ENCODE data around the gene VWA2. TPM values are rescaled to one million over a fixed set of nuclear protein-coding genes. Genes with fewer than 3 reads are reported as not detected.

The VWA2 gene
- total RNA-seq, 4 donors from 2014 or later: 2.9 to 5.7 (median 4.9) TPM

- Histone ChIP-seq H3K27ac (peak overlapping the region; percentile 6 to 76 (median 38)), H3K4me3 (no peak overlapping the region), H3K36me3 (no peaks in the 10 kb centered on the region), H3K27me3 (peaks cover 0 to 63% (median 0%) of the 10 kb centered on the region in 4 donors), H3K4me1 (peaks cover 5 to 65% (median 25%) of the 10 kb centered on the region in 3 donors), H3K9me3 (no peaks in the 10 kb centered on the region)
- 25 to 28% methylated on average over 3 to 6 of the region's 6 CpGs for WGBS, 2 donors
- TF ChIP-seq CTCF (IDR thresholded peaks at IDR 0.05) (no peak), POLR2A (IDR thresholded peaks at IDR 0.05) (no peak)
- DNase-seq: no peak
- intact Hi-C loops (cut with DNase I): no loop called here
Observed at GRCh38 chr10:114244126-114244525, 5.1 kb downstream of the VWA2 start.

DNA sequence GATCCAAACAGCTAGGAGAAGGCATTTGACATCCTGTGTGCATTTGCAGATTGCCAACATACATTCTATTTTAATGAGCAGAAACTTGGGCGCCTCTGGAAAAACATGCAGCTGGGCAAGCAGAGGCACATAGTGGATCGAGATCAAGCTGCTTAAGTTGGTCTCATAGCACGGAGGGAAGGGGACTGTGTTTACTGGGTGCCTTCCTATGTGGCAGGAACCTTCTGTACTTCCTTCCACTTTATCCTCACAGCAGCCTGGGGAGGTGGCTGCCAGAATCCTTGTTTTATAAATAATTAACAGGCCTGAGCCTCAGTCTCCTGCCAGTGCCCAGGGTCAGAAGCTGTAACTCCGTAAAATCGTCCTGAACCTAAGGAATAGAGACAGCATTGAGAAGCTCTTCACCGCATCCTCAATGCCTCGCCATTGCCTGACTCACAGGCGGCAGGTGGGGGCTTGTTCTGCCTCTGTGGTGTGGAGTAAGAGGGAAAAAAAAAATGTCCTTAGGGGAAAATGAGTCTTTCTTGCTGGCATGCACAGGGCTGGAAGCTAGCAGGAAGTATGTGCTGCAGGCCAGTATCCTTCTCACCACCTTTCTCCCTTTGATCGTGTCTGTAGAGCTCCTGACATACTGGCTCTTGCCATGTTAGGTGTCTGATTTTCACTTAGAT, 6.2 kb downstream of the VWA2 start:
- DNase-seq: no peak
- peak overlapping the region in 2 of 4 donors; percentile 4 to 44 for H3K4me3 ChIP-seq
- H3K27ac ChIP-seq: peak overlapping the region; percentile 6 to 76 (median 64)
- WGBS, 2 donors: 22 to 36% methylated on average over 7 to 9 of the region's 9 CpGs
- H3K9me3 ChIP-seq: no peaks in the 10 kb centered on the region
- H3K27me3 ChIP-seq: peaks cover 0 to 54% (median 0%) of the 10 kb centered on the region in 4 donors
- TF ChIP-seq POLR2A (IDR thresholded peaks at IDR 0.05) (no peak), CTCF (IDR thresholded peaks at IDR 0.05) (no peak)
- no peaks in the 10 kb centered on the region for H3K36me3 ChIP-seq
- peaks cover 0 to 54% (median 19%) of the 10 kb centered on the region in 3 donors for H3K4me1 ChIP-seq
- intact Hi-C loops (cut with DNase I): no loop called here

- H3K4me1 ChIP-seq: peaks cover 0 to 49% (median 19%) of the 10 kb centered on the region in 3 donors
- intact Hi-C loops (cut with DNase I): no loop called here
- 33 to 50% methylated on average over 7 of the region's 7 CpGs for WGBS, 2 donors
- DNase-seq: no peak
- H3K27ac ChIP-seq: peak overlapping the region; percentile 6 to 76 (median 58)
- H3K36me3 ChIP-seq: no peaks in the 10 kb centered on the region
- H3K27me3 ChIP-seq: peaks cover 0 to 38% (median 0%) of the 10 kb centered on the region in 4 donors
- H3K9me3 ChIP-seq: no peaks in the 10 kb centered on the region
- peak overlapping the region in 3 of 4 donors; percentile 5 to 34 (median 26) for H3K4me3 ChIP-seq
- peak in 1 of 4 donors; percentile 9 for TF ChIP-seq POLR2A (IDR thresholded peaks at IDR 0.05)
- TF ChIP-seq CTCF (IDR thresholded peaks at IDR 0.05): no peak
Observed at GRCh38 chr10:114246679-114247305, 7.7 kb downstream of the VWA2 start.

- intact Hi-C loops (cut with DNase I): no loop called here
- H3K4me3 ChIP-seq: no peak overlapping the region
- H3K36me3 ChIP-seq: no peaks in the 10 kb centered on the region
- peaks cover 0 to 23% (median under 1%) of the 10 kb centered on the region in 3 donors for H3K4me1 ChIP-seq
- no peaks in the 10 kb centered on the region for H3K9me3 ChIP-seq
- WGBS, 2 donors: 46 to 59% methylated on average over 5 to 6 of the region's 6 CpGs
- TF ChIP-seq POLR2A (IDR thresholded peaks at IDR 0.05) (no peak), CTCF (IDR thresholded peaks at IDR 0.05) (no peak)
- no peak for DNase-seq
- no peak overlapping the region for H3K27ac ChIP-seq
- peaks cover 0 to 4% (median 0%) of the 10 kb centered on the region in 4 donors for H3K27me3 ChIP-seq
Observed at GRCh38 chr10:114250236-114250635, 11.2 kb downstream of the VWA2 start.

GRCh38 chr10:114250716-114251115, 11.7 kb downstream of the VWA2 start:
- no peak for DNase-seq
- Histone ChIP-seq H3K27ac (no peak overlapping the region), H3K9me3 (no peaks in the 10 kb centered on the region), H3K27me3 (peaks cover 0 to 4% (median 0%) of the 10 kb centered on the region in 4 donors), H3K36me3 (no peaks in the 10 kb centered on the region), H3K4me3 (no peak overlapping the region), H3K4me1 (peaks cover 0 to 18% (median 0%) of the 10 kb centered on the region in 3 donors)
- WGBS, 2 donors: 78 to 89% methylated on average over 1 of the region's 1 CpG
- intact Hi-C loops (cut with DNase I): no loop called here
- TF ChIP-seq POLR2A (IDR thresholded peaks at IDR 0.05) (no peak), CTCF (IDR thresholded peaks at IDR 0.05) (no peak)

All from esophagus squamous epithelium (tissue), 5 donors.